SU-DHL-6 (cell line): ENCODE results near the gene UCK2.

Source experiments
- EZH2phosphoT487 ChIP-seq: fragments of 200-600 bp; sonication (generic), shearing (Covaris generic); conservative IDR thresholded peaks from 2 replicates; pipeline ENCODE4 v1.6.1; 2018; ENCODE audit warnings: mild to moderate bottlenecking, antibody characterized with exemption, low read length, moderate library complexity, mixed read lengths
- TF ChIP-seq, protein P1 (sequence below): fragments of 200-600 bp; sonication (generic); IDR thresholded peaks from one replicate; pipeline ENCODE4 v1.5.1; 2017; ENCODE audit warnings: antibody characterized with exemption, mild to moderate bottlenecking, low read length, moderate library complexity; ENCODE audit not compliant: insufficient read depth, poor library complexity, severe bottlenecking

DNA sequence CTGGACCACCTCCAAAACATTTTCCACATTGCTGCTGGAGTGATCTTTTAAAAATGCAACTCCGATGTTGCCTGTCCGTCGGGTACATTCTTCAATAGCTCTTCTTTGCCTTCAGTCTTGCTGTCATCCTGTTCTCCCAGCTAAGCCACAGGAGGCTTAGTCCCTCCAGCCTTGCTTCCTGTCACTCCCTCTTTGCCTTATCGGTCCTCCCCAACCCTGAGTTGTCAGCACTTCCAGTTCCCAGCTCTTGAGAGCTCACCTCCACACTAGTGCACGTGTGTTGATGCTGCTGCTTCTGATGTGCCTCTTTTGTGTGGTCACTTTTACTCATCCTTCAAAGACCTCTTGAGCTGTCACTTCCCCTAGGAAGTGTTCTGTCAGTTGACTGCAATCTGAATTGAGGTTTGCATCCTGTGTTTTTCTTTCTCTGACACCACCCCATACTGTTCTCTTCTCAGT lies 15.3 kb downstream of the UCK2 start:
- TF ChIP-seq, protein P1, sequence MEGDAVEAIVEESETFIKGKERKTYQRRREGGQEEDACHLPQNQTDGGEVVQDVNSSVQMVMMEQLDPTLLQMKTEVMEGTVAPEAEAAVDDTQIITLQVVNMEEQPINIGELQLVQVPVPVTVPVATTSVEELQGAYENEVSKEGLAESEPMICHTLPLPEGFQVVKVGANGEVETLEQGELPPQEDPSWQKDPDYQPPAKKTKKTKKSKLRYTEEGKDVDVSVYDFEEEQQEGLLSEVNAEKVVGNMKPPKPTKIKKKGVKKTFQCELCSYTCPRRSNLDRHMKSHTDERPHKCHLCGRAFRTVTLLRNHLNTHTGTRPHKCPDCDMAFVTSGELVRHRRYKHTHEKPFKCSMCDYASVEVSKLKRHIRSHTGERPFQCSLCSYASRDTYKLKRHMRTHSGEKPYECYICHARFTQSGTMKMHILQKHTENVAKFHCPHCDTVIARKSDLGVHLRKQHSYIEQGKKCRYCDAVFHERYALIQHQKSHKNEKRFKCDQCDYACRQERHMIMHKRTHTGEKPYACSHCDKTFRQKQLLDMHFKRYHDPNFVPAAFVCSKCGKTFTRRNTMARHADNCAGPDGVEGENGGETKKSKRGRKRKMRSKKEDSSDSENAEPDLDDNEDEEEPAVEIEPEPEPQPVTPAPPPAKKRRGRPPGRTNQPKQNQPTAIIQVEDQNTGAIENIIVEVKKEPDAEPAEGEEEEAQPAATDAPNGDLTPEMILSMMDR = no peak
- no peak for TF ChIP-seq EZH2phosphoT487
